ENCODE data around the gene LGR4. TPM values are rescaled to one million over a fixed set of nuclear protein-coding genes. Genes with fewer than 3 reads are reported as not detected.

Gene LGR4
- total and polyA plus RNA-seq, 2 of the 13 experiments (the other 11 are each of a cell fraction or from before 2014, with no cell fraction given), result 42.1 to 68.7 TPM

- WGBS (ENCODE audit: low lambda C conversion rate), result 97% methylated on average over 4 of the region's 4 CpGs
- ATAC-seq, result no peak
- ChIA-PET POLR2A (interaction anchor here (0.8 to 2.4 kb wide), 5 partner anchors 9 to 81 kb away, joined by 3 to 17 read pairs (median 6); partner anchors contain the start of gene LGR4), CTCF (ENCODE audit: low intra/inter-chr PET ratio, low total read pairs) (no interaction called here)
- peak overlapping the region in 1 of 3 experiments; percentile 23; a peak in 1 of 6 replicates for H3K4me3 ChIP-seq (replicated peaks in 1 of 3; ENCODE audit: insufficient read depth in 1 of 3, low read depth in 2 of 3, low read length in 3 of 3)
- intact Hi-C loops (cut with micrococcal nuclease; ENCODE audit: unreplicated experiment) (no loop called here), in situ Hi-C loops (cut with HindIII; ENCODE audit: extremely low pct_ligation_motif_present, low pct_unique_long_range_greater_than_20kb) (no loop called here)
- peaks cover 31% of the 10 kb centered on the region for H4K20me1 ChIP-seq (ENCODE audit: insufficient read depth, low read length)
- H3K27me3 ChIP-seq (ENCODE audit: control insufficient read depth in 1 of 2, insufficient read depth in 2 of 2, low read length in 2 of 2), result no peaks in the 10 kb centered on the region
- no peak overlapping the region for H2AFZ ChIP-seq (ENCODE audit: low read length)
- peak; percentile 76 for TF ChIP-seq ZNF629 (CRISPR knock-in tag; conservative IDR thresholded peaks at IDR 0.05)
- TF ChIP-seq MIER3 (CRISPR knock-in tag; IDR thresholded peaks at IDR 0.05; ENCODE audit: borderline replicate concordance), result no peak
- TF ChIP-seq RCOR2 (CRISPR knock-in tag; IDR thresholded peaks at IDR 0.05), result 0 out of 2 replicates have a peak, but pooled peaks have one; percentile 21
- no peaks in the 10 kb centered on the region for H3K9me3 ChIP-seq (ENCODE audit: low read length)
- no peak overlapping the region for H3K27ac ChIP-seq (ENCODE audit: extremely low read length, insufficient read depth, low read length)
- no TSS peak for BruUV-seq (replicated peaks)
- no peak for FAIRE-seq
- no peaks in the 10 kb centered on the region; a peak in 1 of 5 replicates for H3K36me3 ChIP-seq (replicated peaks in 1 of 2; ENCODE audit: control insufficient read depth in 1 of 2, insufficient read depth in 2 of 2, low read length in 2 of 2)
- H3K79me2 ChIP-seq (ENCODE audit: insufficient read depth, low read length), result peaks cover 98% of the 10 kb centered on the region
- H3K9ac ChIP-seq (ENCODE audit: insufficient read depth, low read depth, low read length), result no peak overlapping the region
- no peak for DNase-seq (ENCODE audit: low spot score)
- H3K4me2 ChIP-seq (ENCODE audit: low read depth, low read length), result peak overlapping the region; percentile 36
- peaks cover 86% of the 10 kb centered on the region for H3K4me1 ChIP-seq (ENCODE audit: insufficient read depth, low read length)
Observed at GRCh38 chr11:27455667-27456066, 16.9 kb downstream of the LGR4 start.

GRCh38 chr11:27453701-27454100 is 18.9 kb downstream of the LGR4 start:
- no TSS peak for BruUV-seq (replicated peaks)
- H3K27ac ChIP-seq (ENCODE audit: extremely low read length, insufficient read depth, low read length), result no peak overlapping the region
- peaks cover 67% of the 10 kb centered on the region for H3K4me1 ChIP-seq (ENCODE audit: insufficient read depth, low read length)
- ChIA-PET POLR2A (interaction anchor here (1.2 kb wide), 1 partner anchor 19 kb away, joined by 4 read pairs; the partner anchor contains the start of gene LGR4), CTCF (ENCODE audit: low intra/inter-chr PET ratio, low total read pairs) (no interaction called here)
- no peak overlapping the region for H3K9ac ChIP-seq (ENCODE audit: insufficient read depth, low read depth, low read length)
- H4K20me1 ChIP-seq (ENCODE audit: insufficient read depth, low read length), result peaks cover 38% of the 10 kb centered on the region
- DNase-seq (ENCODE audit: low spot score) (no peak), FAIRE-seq (no peak), ATAC-seq (no peak)
- 97% methylated on average over 1 of the region's 1 CpG for WGBS (ENCODE audit: low lambda C conversion rate)
- TF ChIP-seq ZNF34 (CRISPR knock-in tag; IDR thresholded peaks at IDR 0.05; ENCODE audit: borderline replicate concordance), result no peak
- TF ChIP-seq TP53 (CRISPR knock-in tag; conservative IDR thresholded peaks at IDR 0.05), result no peak
- no peak for TF ChIP-seq DPF2 (CRISPR knock-in tag; IDR thresholded peaks at IDR 0.05; ENCODE audit: borderline replicate concordance, low read depth)
- no peak for TF ChIP-seq GMEB1 (CRISPR knock-in tag; IDR thresholded peaks at IDR 0.05; ENCODE audit: borderline replicate concordance)
- no peak for TF ChIP-seq ZFX (CRISPR knock-in tag; IDR thresholded peaks at IDR 0.05; ENCODE audit: low read depth)
- no peak overlapping the region for H3K4me2 ChIP-seq (ENCODE audit: low read depth, low read length)
- in situ Hi-C loops (cut with HindIII; ENCODE audit: extremely low pct_ligation_motif_present, low pct_unique_long_range_greater_than_20kb), result no loop called here
- peaks cover 96% of the 10 kb centered on the region for H3K79me2 ChIP-seq (ENCODE audit: insufficient read depth, low read length)
- no peaks in the 10 kb centered on the region for H3K9me3 ChIP-seq (ENCODE audit: low read length)
- no peak overlapping the region for H2AFZ ChIP-seq (ENCODE audit: low read length)
- no peaks in the 10 kb centered on the region for H3K27me3 ChIP-seq (ENCODE audit: control insufficient read depth in 1 of 2, insufficient read depth in 2 of 2, low read length in 2 of 2)
- intact Hi-C loops (cut with micrococcal nuclease; ENCODE audit: unreplicated experiment), result no loop called here
- no peaks in the 10 kb centered on the region; a peak in 1 of 5 replicates for H3K36me3 ChIP-seq (replicated peaks in 1 of 2; ENCODE audit: control insufficient read depth in 1 of 2, insufficient read depth in 2 of 2, low read length in 2 of 2)
- H3K4me3 ChIP-seq (replicated peaks in 1 of 3; ENCODE audit: insufficient read depth in 1 of 3, low read depth in 2 of 3, low read length in 3 of 3), result no peak overlapping the region

Measured in HepG2 (cell line).